BJ (cell line): ENCODE data around the gene HS3ST3A1. TPM values are rescaled to one million over a fixed set of nuclear protein-coding genes. Genes with fewer than 3 reads are reported as not detected.
A peak's percentile ranks its signal among the peaks of the same experiment; 100 is the strongest.
"Not testable (repeated sequence)": the region's sequence is repeated elsewhere in the genome, so short reads cannot be mapped to it uniquely, and the experiment has no call there.

Source experiments
- CTCF ChIA-PET: fragments of 350-600 bp; formaldehyde crosslinking; extraction: SDS; loops from one replicate; lab custom pipeline; 2021; ENCODE audit warnings: antibody characterized with exemption, inconsistent platforms; lab: Yijun Ruan, JAX
- POLR2A ChIA-PET: fragments of 300-600 bp; sonication (Branson Sonifier 250); formaldehyde crosslinking; extraction: SDS; loops from one replicate; lab custom pipeline; 2021; ENCODE audit warnings: antibody characterized with exemption; lab: Charles Lee
- DNase-seq: peaks from one replicate; pipeline ENCODE4 v3.0.0-alpha.2; 2011; ENCODE audit warnings: low read depth
- H3K27me3 ChIP-seq: 2 replicates; pipeline ENCODE4 v1.6.0; 2011; ENCODE audit warnings: low read length; ENCODE audit not compliant: control insufficient read depth, insufficient read depth
- H3K36me3 ChIP-seq: 2 replicates; pipeline ENCODE4 v1.5.1; 2011; ENCODE audit warnings: low read length; ENCODE audit not compliant: control insufficient read depth, insufficient read depth
- H3K4me3 ChIP-seq: 2 replicates; pipeline ENCODE4 v1.5.1; 2011; ENCODE audit warnings: low read depth, mild to moderate bottlenecking, control low read depth, low read length
- CTCF ChIP-seq: IDR thresholded peaks from 2 replicates; pipeline ENCODE4 v1.5.1; 2011; ENCODE audit warnings: low read depth, mild to moderate bottlenecking, control low read depth, inconsistent platforms, low read length, moderate library complexity; ENCODE audit not compliant: insufficient read depth
- polyA plus RNA-seq: library from polyadenylated mRNA; depleted of rRNA; stranded (reverse); fragments of >200 nt; gene quantifications from 2 replicates; pipeline ENCODE4 v1.2.3, GENCODE V29; 2011

The HS3ST3A1 gene
- polyA plus RNA-seq, 1 experiment = 7.5 TPM

- no peak for DNase-seq
- H3K36me3 ChIP-seq = no peaks in the 10 kb centered on the region
- CTCF ChIA-PET = no interaction called here
- H3K4me3 ChIP-seq = no peak overlapping the region
- no peak for TF ChIP-seq CTCF
- POLR2A ChIA-PET = interaction anchor here (0.6 kb wide), 1 partner anchor 25 kb away, joined by 5 read pairs; no protein-coding TSS in a partner anchor
- no peaks in the 10 kb centered on the region for H3K27me3 ChIP-seq
Measured at GRCh38 chr17:13560935-13561334, 40.8 kb downstream of the HS3ST3A1 start.

GRCh38 chr17:13558588-13558987, 43.1 kb downstream of the HS3ST3A1 start:
- POLR2A ChIA-PET = no interaction called here
- Histone ChIP-seq H3K27me3 (no peaks in the 10 kb centered on the region), H3K4me3 (no peak overlapping the region), H3K36me3 (no peaks in the 10 kb centered on the region)
- no peak for TF ChIP-seq CTCF
- CTCF ChIA-PET = interaction anchor here (0.6 to 1.5 kb wide), 2 partner anchors 9 to 157 kb away, joined by 3 to 4 read pairs; no protein-coding TSS in a partner anchor
- DNase-seq = no peak

GRCh38 chr17:13557077-13557476, 44.7 kb downstream of the HS3ST3A1 start:
- peak; percentile 52 for DNase-seq
- H3K4me3 ChIP-seq = no peak overlapping the region
- POLR2A ChIA-PET = no interaction called here
- TF ChIP-seq CTCF = no peak
- H3K36me3 ChIP-seq = no peaks in the 10 kb centered on the region
- CTCF ChIA-PET = interaction anchor here (0.6 to 1.0 kb wide), 2 partner anchors 37 to 220 kb away, joined by 3 read pairs; no protein-coding TSS in a partner anchor
- no peaks in the 10 kb centered on the region for H3K27me3 ChIP-seq

GRCh38 chr17:13554231-13554630, 47.5 kb downstream of the HS3ST3A1 start:
- H3K4me3 ChIP-seq = no peak overlapping the region
- POLR2A ChIA-PET = no interaction called here

GRCh38 chr17:13550291-13550690, 51.4 kb downstream of the HS3ST3A1 start:
- POLR2A ChIA-PET = no interaction called here
- no peaks in the 10 kb centered on the region for H3K27me3 ChIP-seq
- H3K4me3 ChIP-seq = no peak overlapping the region
- CTCF ChIA-PET = interaction anchor here (2.1 kb wide), 1 partner anchor 8 kb away, joined by 4 read pairs; no protein-coding TSS in a partner anchor
- TF ChIP-seq CTCF = no peak
- H3K36me3 ChIP-seq = no peaks in the 10 kb centered on the region
- DNase-seq = no peak

More at GRCh38 chr17:13554231-13554630, 47.5 kb downstream of the HS3ST3A1 start:
- Histone ChIP-seq H3K27me3 (no peaks in the 10 kb centered on the region), H3K36me3 (no peaks in the 10 kb centered on the region)
- TF ChIP-seq CTCF = no peak
- no peak for DNase-seq
- CTCF ChIA-PET = interaction anchor here (1.2 to 1.3 kb wide), 2 partner anchors 8 to 40 kb away, joined by 3 to 5 read pairs; no protein-coding TSS in a partner anchor

- H3K36me3 ChIP-seq, H3K27me3 ChIP-seq, POLR2A ChIA-PET: not testable (repeated sequence)
Measured at GRCh38 chr17:13548576-13548975, 53.2 kb downstream of the HS3ST3A1 start.

More at GRCh38 chr17:13548576-13548975, 53.2 kb downstream of the HS3ST3A1 start:
- DNase-seq, H3K4me3 ChIP-seq: not testable (repeated sequence)
- CTCF ChIA-PET = interaction anchor here (2.1 kb wide), 1 partner anchor 10 kb away, joined by 4 read pairs; no protein-coding TSS in a partner anchor
